ENCODE measurements around the gene LILRB4.

- TF ChIP-seq POLR2AphosphoS5 (IDR thresholded peaks at IDR 0.05; ENCODE audit: low read depth, low read length) (no peak), TAF1 (IDR thresholded peaks at IDR 0.05; ENCODE audit: borderline replicate concordance, insufficient read depth, low read length) (no peak), SIN3A (IDR thresholded peaks at IDR 0.05; ENCODE audit: borderline replicate concordance, insufficient read depth, low read length) (no peak), REST (IDR thresholded peaks at IDR 0.05; ENCODE audit: insufficient read depth in 1 of 2, low read depth in 2 of 2, low read length in 2 of 2) (no peak), FOXP2 (optimal IDR thresholded peaks at IDR 0.05; ENCODE audit: borderline replicate concordance, extremely low read depth, extremely low read length, insufficient read depth) (no peak)
These were observed 8.1 kb upstream of the LILRB4 start for GRCh38 chr19:54654447-54655321.

All from PFSK-1 (cell line).